Natural killer cell (primary cell): Measurements from ENCODE around the gene ZDHHC16. TPM values are rescaled to one million over a fixed set of nuclear protein-coding genes. Genes with fewer than 3 reads are reported as not detected.

ENCODE experiments used
- ATAC-seq, 3 donors: fragments of 150-1000 bp in 2 of 3; fragments of 200-7000 bp in 1 of 3; cut with Tn5 transposase; 1 replicate in 1 of 3; 2 replicates in 2 of 3; pipeline ENCODE4 v1.10.0; 2021; ENCODE audit warnings: mild to moderate bottlenecking in 2 of 3, moderate library complexity in 2 of 3
- DNase-seq, 2 donors: peaks; one replicate each; pipeline versions ENCODE4 v3.0.0 to v3.0.0-alpha.2; 2013 to 2021; ENCODE audit warnings: mixed read lengths in 1 of 2
- H3K27ac ChIP-seq: one replicate; pipeline ENCODE4 v1.5.1; 2013; ENCODE audit warnings: mild to moderate bottlenecking, low read length
- H3K27me3 ChIP-seq: one replicate; pipeline ENCODE4 v1.6.1; 2013; ENCODE audit warnings: low read length; ENCODE audit not compliant: control insufficient read depth, insufficient read depth
- H3K36me3 ChIP-seq: one replicate; pipeline ENCODE4 v1.6.1; 2013; ENCODE audit warnings: low read length; ENCODE audit not compliant: control insufficient read depth, insufficient read depth
- H3K4me1 ChIP-seq: one replicate; pipeline ENCODE4 v1.6.1; 2013; ENCODE audit warnings: low read length; ENCODE audit not compliant: control insufficient read depth, insufficient read depth
- H3K4me3 ChIP-seq: one replicate; pipeline ENCODE4 v1.5.1; 2013; ENCODE audit warnings: low read length
- H3K9me3 ChIP-seq: one replicate; pipeline ENCODE4 v1.6.1; 2013; ENCODE audit warnings: low read length; ENCODE audit not compliant: control insufficient read depth, insufficient read depth
- H3K27ac Mint-ChIP-seq, 2 donors: one replicate each; pipeline ENCODE4 v1.8.0; 2022; ENCODE audit warnings: mild to moderate bottlenecking in 2 of 2, mixed read lengths in 2 of 2, moderate library complexity in 1 of 2
- H3K27me3 Mint-ChIP-seq, 2 donors: one replicate each; pipeline ENCODE4 v1.8.0; 2022; ENCODE audit warnings: low read depth in 2 of 2, mixed read lengths in 2 of 2
- H3K36me3 Mint-ChIP-seq: one replicate; pipeline ENCODE4 v1.8.0; 2022; ENCODE audit warnings: mixed read lengths
- H3K4me1 Mint-ChIP-seq, 2 donors: one replicate each; pipeline ENCODE4 v1.8.0; 2022; ENCODE audit warnings: mixed read lengths in 2 of 2
- H3K4me3 Mint-ChIP-seq: one replicate; pipeline ENCODE4 v1.8.0; 2022; ENCODE audit warnings: mild to moderate bottlenecking, moderate library complexity, mixed read lengths
- H3K9me3 Mint-ChIP-seq, 2 donors: one replicate each; pipeline ENCODE4 v1.8.0; 2022; ENCODE audit warnings: mixed read lengths in 2 of 2
- CTCF ChIP-seq: fragments of 200-600 bp; IDR thresholded peaks from one replicate; pipeline ENCODE4 v1.8.0; 2022; ENCODE audit warnings: antibody characterized with exemption
- WGBS: methylation state at CpG from one replicate; pipeline ENCODE4 v1.1.7; 2013; ENCODE audit warnings: missing lambda C conversion rate; ENCODE audit not compliant: insufficient coverage; 5-methylcytosine and 5-hydroxymethylcytosine counted together
- intact Hi-C: fragments of 100-400 bp; cut with micrococcal nuclease; formaldehyde crosslinking; loops from one replicate; pipeline ENCODE4 v1.14.2; 2022
- total RNA-seq, 4 donors: library from RNA; stranded (reverse); fragments of 120-200 nt in 1 of 4; gene quantifications; one replicate each; pipeline versions ENCODE4 v1.2.3 to v1.2.4, GENCODE V29; 2013 to 2022

The ZDHHC16 gene
- total RNA-seq, 3 donors from 2014 or later (not counting 1 experiment from before 2014, with no cell fraction given), result 11.3 to 18.7 (median 12.7) TPM

GRCh38 chr10:97456034-97456685 lies 10.2 kb downstream of the ZDHHC16 start:
- TF ChIP-seq CTCF, result no peak
- no peak overlapping the region for H3K4me3 Mint-ChIP-seq
- H3K27ac ChIP-seq, result no peak overlapping the region
- ATAC-seq, result no peak
- H3K27me3 Mint-ChIP-seq, result no peaks in the 10 kb centered on the region
- DNase-seq, result no peak
- no peak overlapping the region for H3K4me3 ChIP-seq
- H3K4me1 Mint-ChIP-seq, result no peaks in the 10 kb centered on the region
- no peaks in the 10 kb centered on the region for H3K9me3 ChIP-seq
- H3K9me3 Mint-ChIP-seq, result no peaks in the 10 kb centered on the region
- H3K4me1 ChIP-seq, result no peaks in the 10 kb centered on the region
- 75% methylated on average over 5 of the region's 5 CpGs for WGBS
- peak overlapping the region in 1 of 2 donors; percentile 15 for H3K27ac Mint-ChIP-seq
- intact Hi-C loops, result no loop called here
- H3K36me3 ChIP-seq, result peaks cover 56% of the 10 kb centered on the region
- H3K27me3 ChIP-seq, result no peaks in the 10 kb centered on the region
- peaks cover 22% of the 10 kb centered on the region for H3K36me3 Mint-ChIP-seq

- H3K4me3 Mint-ChIP-seq, result no peak overlapping the region
- H3K4me3 ChIP-seq, result no peak overlapping the region
- H3K27me3 Mint-ChIP-seq, result no peaks in the 10 kb centered on the region
- no peaks in the 10 kb centered on the region for H3K9me3 Mint-ChIP-seq
- no peak overlapping the region for H3K27ac ChIP-seq
- peaks cover 22% of the 10 kb centered on the region for H3K36me3 Mint-ChIP-seq
- H3K9me3 ChIP-seq, result no peaks in the 10 kb centered on the region
- H3K4me1 ChIP-seq, result no peaks in the 10 kb centered on the region
- no peak overlapping the region for H3K27ac Mint-ChIP-seq
- no peak for TF ChIP-seq CTCF
- intact Hi-C loops, result no loop called here
- ATAC-seq, result no peak
- H3K4me1 Mint-ChIP-seq, result no peaks in the 10 kb centered on the region
- H3K27me3 ChIP-seq, result no peaks in the 10 kb centered on the region
- 91% methylated on average over 3 of the region's 3 CpGs for WGBS
- no peak for DNase-seq
- H3K36me3 ChIP-seq, result peaks cover 61% of the 10 kb centered on the region
Observed at GRCh38 chr10:97456686-97457065, 10.7 kb downstream of the ZDHHC16 start.

GRCh38 chr10:97459111-97459510 lies 13.1 kb downstream of the ZDHHC16 start:
- no peak for ATAC-seq
- Mint-ChIP-seq H3K4me1 (no peaks in the 10 kb centered on the region), H3K9me3 (no peaks in the 10 kb centered on the region), H3K27me3 (no peaks in the 10 kb centered on the region), H3K4me3 (no peak overlapping the region), H3K36me3 (peaks cover 22% of the 10 kb centered on the region), H3K27ac (peak overlapping the region in 1 of 2 donors; percentile 31)
- no peak for DNase-seq
- H3K9me3 ChIP-seq, result no peaks in the 10 kb centered on the region
- H3K4me3 ChIP-seq, result no peak overlapping the region
- no peaks in the 10 kb centered on the region for H3K27me3 ChIP-seq
- WGBS, result 96% methylated on average over 7 of the region's 7 CpGs
- H3K27ac ChIP-seq, result no peak overlapping the region
- peaks cover 76% of the 10 kb centered on the region for H3K36me3 ChIP-seq
- no peaks in the 10 kb centered on the region for H3K4me1 ChIP-seq
- intact Hi-C loops, result no loop called here
- no peak for TF ChIP-seq CTCF

GRCh38 chr10:97459933-97460332 lies 14.0 kb downstream of the ZDHHC16 start:
- H3K4me1 Mint-ChIP-seq, result no peaks in the 10 kb centered on the region
- H3K9me3 Mint-ChIP-seq, result no peaks in the 10 kb centered on the region
- Histone ChIP-seq H3K27ac (no peak overlapping the region), H3K4me3 (no peak overlapping the region), H3K4me1 (no peaks in the 10 kb centered on the region), H3K9me3 (no peaks in the 10 kb centered on the region), H3K27me3 (no peaks in the 10 kb centered on the region), H3K36me3 (peaks cover 76% of the 10 kb centered on the region)
- no peaks in the 10 kb centered on the region for H3K27me3 Mint-ChIP-seq
- peaks cover 22% of the 10 kb centered on the region for H3K36me3 Mint-ChIP-seq
- no peak for TF ChIP-seq CTCF
- 83% methylated on average over 7 of the region's 7 CpGs for WGBS
- no peak overlapping the region for H3K4me3 Mint-ChIP-seq
- DNase-seq, result no peak
- intact Hi-C loops, result no loop called here
- no peak overlapping the region for H3K27ac Mint-ChIP-seq
- ATAC-seq, result no peak
